Psoas muscle (tissue), 8 donors: ENCODE data around the gene INPP5J. TPM values are rescaled to one million over a fixed set of nuclear protein-coding genes. Genes with fewer than 3 reads are reported as not detected.

ENCODE experiments used
- ATAC-seq, 4 donors: fragments of 200-7000 bp; cut with Tn5 transposase; one replicate each; pipeline ENCODE4 v1.9.1; 2020; ENCODE audit warnings: moderate library complexity in 3 of 4, mild to moderate bottlenecking in 2 of 4
- DNase-seq, 2 donors: peaks; one replicate each; pipeline ENCODE4 v3.0.0-alpha.2; 2020
- H3K27ac ChIP-seq: fragments of 200-600 bp; one replicate; pipeline ENCODE4 v1.8.0; 2022
- H3K27me3 ChIP-seq, 3 donors: fragments of 200-600 bp in 1 of 3; one replicate each; pipeline versions ENCODE4 v1.6.1 to v1.8.0; 2013 to 2022; ENCODE audit warnings: low read length in 2 of 3, mild to moderate bottlenecking in 2 of 3, moderate library complexity in 1 of 3; ENCODE audit not compliant: insufficient read depth in 3 of 3
- H3K36me3 ChIP-seq, 2 donors: fragments of 200-600 bp in 1 of 2; one replicate each; pipeline versions ENCODE4 v1.6.1 to v1.8.0; 2013 to 2022; ENCODE audit warnings: low read depth in 1 of 2, mild to moderate bottlenecking in 1 of 2, moderate library complexity in 1 of 2; ENCODE audit not compliant: insufficient read depth in 1 of 2
- H3K4me1 ChIP-seq: fragments of 200-600 bp; one replicate; pipeline ENCODE4 v1.8.0; 2022
- H3K4me3 ChIP-seq: fragments of 200-600 bp; one replicate; pipeline ENCODE4 v1.8.0; 2022; ENCODE audit warnings: mild to moderate bottlenecking
- H3K9me3 ChIP-seq: fragments of 200-600 bp; one replicate; pipeline ENCODE4 v1.8.0; 2022
- CTCF ChIP-seq: fragments of 200-600 bp; IDR thresholded peaks from one replicate; pipeline ENCODE4 v1.8.0; 2022; ENCODE audit warnings: antibody characterized with exemption
- WGBS, 3 donors: extraction: QIAGEN DNeasy Blood & Tissue Kit; methylation state at CpG; one replicate each; pipeline versions ENCODE4 v1.1.6 to v1.1.7; 2013; 5-methylcytosine and 5-hydroxymethylcytosine counted together
- intact Hi-C, 2 donors: fragments of 100-400 bp; cut with DNase I; formaldehyde crosslinking; loops; one replicate each; pipeline versions ENCODE4 v1.11.0 to v1.14.2; 2022
- polyA plus RNA-seq, 3 donors: library from polyadenylated mRNA; stranded (reverse); fragments of 200-250 nt; gene quantifications; one replicate each; pipeline ENCODE4 v1.2.3, GENCODE V29; 2013
- total RNA-seq, 4 donors: library from RNA; stranded (reverse); fragmentation: NEBNext Ultra II Directional in 2 of 4; extraction: Animal tissue kit (Norgen Biotek cat#: 25700) in 2 of 4; gene quantifications; one replicate each; pipeline versions ENCODE4 v1.2.1 to v1.2.4, GENCODE V29; 2021 to 2023
- donor health status: healthy with polysubstance abuse.
- donor health status: DM: no; HTN: no; CAD: no; lungs with moderate emphysema.
- donor health status: Bipolar disorder and iron deficiency.
- donor health status: healthy.
- donor health status: DM: yes; HTN: yes; CAD: no.
- donor health status: DM: no; HTN: no; CAD: no.
- donor health status: DM: no; HTN: no; CAD: no.
- donor health status: DM: yes; HTN: yes; CAD: no.

Gene INPP5J
- total and polyA plus RNA-seq, 7 donors = 0.14 to 4.4 (median 1.3) TPM

- Histone ChIP-seq H3K4me3 (no peak overlapping the region), H3K9me3 (no peaks in the 10 kb centered on the region), H3K36me3 (peaks cover 0 to 83% of the 10 kb centered on the region in 2 donors), H3K27me3 (no peaks in the 10 kb centered on the region), H3K27ac (peak overlapping the region; percentile 74), H3K4me1 (peaks cover 72% of the 10 kb centered on the region)
- ATAC-seq = no peak
- intact Hi-C loops = no loop called here
- TF ChIP-seq CTCF = no peak
- DNase-seq = peak in 1 of 2 donors; percentile 69
- WGBS, 3 donors = 70 to 76% (median 72%) methylated on average over 31 to 36 of the region's 36 CpGs
Measured at GRCh38 chr22:31098632-31099110, 24.1 kb upstream of the INPP5J start.

GRCh38 chr22:31099386-31099785, 23.4 kb upstream of the INPP5J start:
- Histone ChIP-seq H3K4me1 (peaks cover 72% of the 10 kb centered on the region), H3K9me3 (no peaks in the 10 kb centered on the region), H3K4me3 (no peak overlapping the region), H3K27me3 (no peaks in the 10 kb centered on the region), H3K36me3 (peaks cover 0 to 83% of the 10 kb centered on the region in 2 donors), H3K27ac (peak overlapping the region; percentile 74)
- DNase-seq (no peak), ATAC-seq (peak; percentile 21 to 40 (median 28))
- intact Hi-C loops = no loop called here
- TF ChIP-seq CTCF = no peak
- 78 to 88% (median 79%) methylated on average over 6 of the region's 6 CpGs for WGBS, 3 donors

- intact Hi-C loops = loop anchor here in 1 of 2 donors (10.0 kb wide), 1 partner anchor 175 kb away; no protein-coding TSS in a partner anchor
- DNase-seq (peak in 1 of 2 donors; percentile 14), ATAC-seq (no peak)
- Histone ChIP-seq H3K27me3 (no peaks in the 10 kb centered on the region), H3K9me3 (no peaks in the 10 kb centered on the region), H3K4me1 (peaks cover 64% of the 10 kb centered on the region), H3K27ac (peak overlapping the region; percentile 74), H3K36me3 (peaks cover 0 to 86% of the 10 kb centered on the region in 2 donors), H3K4me3 (no peak overlapping the region)
- TF ChIP-seq CTCF = no peak
- WGBS, 3 donors = 81 to 91% (median 83%) methylated on average over 29 to 34 of the region's 34 CpGs
Measured at GRCh38 chr22:31099841-31100761, 22.7 kb upstream of the INPP5J start.

- Histone ChIP-seq H3K4me1 (peaks cover 56% of the 10 kb centered on the region), H3K4me3 (no peak overlapping the region), H3K36me3 (peaks cover 0 to 78% of the 10 kb centered on the region in 2 donors), H3K9me3 (no peaks in the 10 kb centered on the region), H3K27me3 (no peaks in the 10 kb centered on the region), H3K27ac (peak overlapping the region; percentile 86)
- intact Hi-C loops = loop anchor here in 1 of 2 donors (10.0 kb wide), 1 partner anchor 174 kb away; no protein-coding TSS in a partner anchor
- TF ChIP-seq CTCF = no peak
- ATAC-seq (no peak), DNase-seq (no peak)
- 89 to 93% (median 90%) methylated on average over 18 of the region's 18 CpGs for WGBS, 3 donors
Measured at GRCh38 chr22:31100762-31101525, 21.8 kb upstream of the INPP5J start.
